Hematopoietic multipotent progenitor cell treated with erythropoietin and hydrocortisone succinate and interleukin-3 and kit ligand, for 8 days (in vitro differentiated cells): ENCODE measurements around the gene ZNF511.

Experiments
- DNase-seq: peaks from one replicate; pipeline ENCODE4 v3.0.0-alpha.2; 2015

The ZNF511 gene

GRCh38 chr10:133293810-133294119 is 14.9 kb upstream of the ZNF511 start:
- no peak for DNase-seq

GRCh38 chr10:133294189-133294588 is 14.5 kb upstream of the ZNF511 start:
- no peak for DNase-seq

GRCh38 chr10:133295426-133296320 is 13.0 kb upstream of the ZNF511 start:
- DNase-seq, result no peak

- no peak for DNase-seq
These were observed 11.2 kb upstream of the ZNF511 start for GRCh38 chr10:133297504-133297903.

- DNase-seq, result no peak
These were observed 10.2 kb upstream of the ZNF511 start for GRCh38 chr10:133298466-133298865.

GRCh38 chr10:133299224-133299623 is 9.5 kb upstream of the ZNF511 start:
- no peak for DNase-seq

GRCh38 chr10:133299738-133300137 is 9.0 kb upstream of the ZNF511 start:
- DNase-seq, result no peak

- no peak for DNase-seq
These were observed 6.5 kb upstream of the ZNF511 start for GRCh38 chr10:133302230-133302629.

- no peak for DNase-seq
These were observed 5.5 kb upstream of the ZNF511 start for GRCh38 chr10:133303206-133303605.

GRCh38 chr10:133306097-133306476 is 2.6 kb upstream of the ZNF511 start:
- DNase-seq, result no peak

- no peak for DNase-seq
These were observed 1.8 kb upstream of the ZNF511 start for GRCh38 chr10:133306941-133307379.

- DNase-seq, result peak; percentile 83
These were observed 816 bp upstream of the ZNF511 start for GRCh38 chr10:133307776-133308420.

GRCh38 chr10:133309100-133309719 is 496 bp downstream of the ZNF511 start:
- peak; percentile 81 for DNase-seq

GRCh38 chr10:133309720-133310398 is 1.1 kb downstream of the ZNF511 start:
- no peak for DNase-seq

- no peak for DNase-seq
These were observed 1.7 kb downstream of the ZNF511 start for GRCh38 chr10:133310399-133310755.

GRCh38 chr10:133310789-133311188 is 2.1 kb downstream of the ZNF511 start:
- DNase-seq, result no peak

- DNase-seq, result no peak
These were observed 2.9 kb downstream of the ZNF511 start for GRCh38 chr10:133311570-133311969.

- no peak for DNase-seq
These were observed 3.5 kb downstream of the ZNF511 start for GRCh38 chr10:133312016-133312768.

- DNase-seq, result no peak
These were observed 4.0 kb downstream of the ZNF511 start for GRCh38 chr10:133312769-133313145.

- no peak for DNase-seq
These were observed 4.5 kb downstream of the ZNF511 start for GRCh38 chr10:133313192-133313591.

- no peak for DNase-seq
These were observed 6.2 kb downstream of the ZNF511 start for GRCh38 chr10:133314911-133315310.

- peak; percentile 29 for DNase-seq
These were observed 7.1 kb downstream of the ZNF511 start for GRCh38 chr10:133315847-133316246.

GRCh38 chr10:133316266-133316665 is 7.6 kb downstream of the ZNF511 start:
- no peak for DNase-seq
